Adipocyte (in vitro differentiated cells): Measurements from ENCODE around the gene RBM15B.

Experiments used
- DNase-seq: peaks from one replicate; pipeline ENCODE4 v3.0.0-alpha.2; 2015; ENCODE audit warnings: low read depth
- H3K27me3 ChIP-seq: replicated peaks from 2 replicates; pipeline ENCODE4 v1.7.0; 2013; ENCODE audit warnings: mild to moderate bottlenecking, low read length, moderate library complexity; ENCODE audit not compliant: control insufficient read depth, insufficient read depth
- H3K36me3 ChIP-seq: 2 replicates; pipeline ENCODE4 v1.7.0; 2013; ENCODE audit warnings: low read length, mild to moderate bottlenecking, moderate library complexity; ENCODE audit not compliant: control insufficient read depth, insufficient read depth, severe bottlenecking
- H3K4me1 ChIP-seq: 2 replicates; pipeline ENCODE4 v1.7.0; 2013; ENCODE audit warnings: mild to moderate bottlenecking, low read length, moderate library complexity; ENCODE audit not compliant: control insufficient read depth, insufficient read depth
- H3K4me3 ChIP-seq: 2 replicates; pipeline ENCODE4 v1.7.0; 2013; ENCODE audit warnings: mild to moderate bottlenecking, low read length, moderate library complexity
- H3K9ac ChIP-seq: 2 replicates; pipeline ENCODE4 v1.7.0; 2013; ENCODE audit warnings: mild to moderate bottlenecking, low read length, moderate library complexity
- H3K9me3 ChIP-seq: 2 replicates; pipeline ENCODE4 v1.7.0; 2013; ENCODE audit warnings: mild to moderate bottlenecking, low read length, moderate library complexity; ENCODE audit not compliant: control insufficient read depth

RBM15B gene

GRCh38 chr3:51429138-51429537 is 38.1 kb downstream of the RBM15B start:
- Histone ChIP-seq H3K27me3 (no peaks in the 10 kb centered on the region), H3K9me3 (no peaks in the 10 kb centered on the region), H3K4me1 (peaks cover 3% of the 10 kb centered on the region), H3K9ac (no peak overlapping the region), H3K36me3 (peaks cover 66% of the 10 kb centered on the region), H3K4me3 (no peak overlapping the region)
- DNase-seq = no peak

DNA sequence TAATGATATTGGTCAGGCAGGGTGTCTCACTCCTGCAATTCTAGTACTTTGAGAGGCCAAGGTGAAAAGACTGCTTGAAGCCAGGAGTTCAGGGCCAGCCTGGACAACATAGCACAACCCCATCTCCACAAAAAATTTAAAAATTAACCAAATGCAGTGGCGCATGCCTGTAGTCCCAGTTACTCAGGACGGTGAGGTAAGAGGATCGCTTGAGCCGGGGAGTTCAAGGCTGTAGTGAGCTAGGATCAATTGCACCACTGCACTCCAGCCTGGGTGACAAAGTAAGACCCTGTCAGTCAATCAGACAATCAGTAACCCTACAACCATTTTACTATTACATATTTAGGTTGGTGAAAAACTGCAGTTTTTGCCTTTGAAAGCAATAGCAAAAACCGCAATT is 43.0 kb downstream of the RBM15B start:
- no peak overlapping the region for H3K4me3 ChIP-seq
- no peaks in the 10 kb centered on the region for H3K27me3 ChIP-seq
- H3K9ac ChIP-seq = no peak overlapping the region
- H3K9me3 ChIP-seq = no peaks in the 10 kb centered on the region
- H3K36me3 ChIP-seq = peaks cover 49% of the 10 kb centered on the region
- DNase-seq = no peak
- peaks cover 23% of the 10 kb centered on the region for H3K4me1 ChIP-seq

- Histone ChIP-seq H3K4me1 (peaks cover 23% of the 10 kb centered on the region), H3K9me3 (no peaks in the 10 kb centered on the region), H3K27me3 (no peaks in the 10 kb centered on the region), H3K9ac (peak overlapping the region; percentile 13), H3K4me3 (peak overlapping the region; percentile 37), H3K36me3 (peaks cover 48% of the 10 kb centered on the region)
- DNase-seq = peak; percentile 31
Measured at GRCh38 chr3:51434746-51435327, 43.8 kb downstream of the RBM15B start.

GRCh38 chr3:51436998-51437639 is 46.0 kb downstream of the RBM15B start:
- H3K9me3 ChIP-seq = no peaks in the 10 kb centered on the region
- H3K27me3 ChIP-seq = no peaks in the 10 kb centered on the region
- peaks cover 23% of the 10 kb centered on the region for H3K4me1 ChIP-seq
- DNase-seq = no peak
- peaks cover 52% of the 10 kb centered on the region for H3K36me3 ChIP-seq
- H3K9ac ChIP-seq = no peak overlapping the region
- H3K4me3 ChIP-seq = no peak overlapping the region

- DNase-seq = no peak
- Histone ChIP-seq H3K27me3 (no peaks in the 10 kb centered on the region), H3K4me3 (no peak overlapping the region), H3K9ac (no peak overlapping the region), H3K4me1 (peaks cover 12% of the 10 kb centered on the region), H3K9me3 (no peaks in the 10 kb centered on the region), H3K36me3 (peaks cover 53% of the 10 kb centered on the region)
Measured at GRCh38 chr3:51441282-51442030, 50.4 kb downstream of the RBM15B start.

GRCh38 chr3:51445544-51446280 is 54.6 kb downstream of the RBM15B start:
- Histone ChIP-seq H3K36me3 (peaks cover 28% of the 10 kb centered on the region), H3K27me3 (no peaks in the 10 kb centered on the region), H3K4me3 (no peak overlapping the region), H3K9ac (no peak overlapping the region), H3K4me1 (peaks cover 12% of the 10 kb centered on the region), H3K9me3 (no peaks in the 10 kb centered on the region)
- DNase-seq = no peak
